Stomach (tissue), 4 donors: Measurements from ENCODE around the gene HLA-DMA.

ENCODE experiments used
- CTCF ChIP-seq, 7 experiments: fragments of 450-650 bp in 4 of 7; fragments of 200-600 bp in 3 of 7; sonication (generic) in 3 of 7; IDR thresholded peaks; one replicate each; pipeline ENCODE4 v1.5.1; 2016 to 2019; ENCODE audit warnings: antibody characterized with exemption in 7 of 7, control low read depth in 2 of 7, mild to moderate bottlenecking in 1 of 7
- EP300 ChIP-seq: sonication (generic); formaldehyde crosslinking; IDR thresholded peaks from one replicate; pipeline ENCODE4 v1.6.1; 2017; ENCODE audit warnings: antibody characterized with exemption
- POLR2A ChIP-seq, 4 donors: fragments of 450-650 bp; IDR thresholded peaks; one replicate each; pipeline ENCODE4 v1.6.1; 2016; ENCODE audit warnings: antibody characterized with exemption in 4 of 4, control low read depth in 2 of 4, mild to moderate bottlenecking in 1 of 4, moderate library complexity in 1 of 4
- POLR2AphosphoS5 ChIP-seq, 3 donors: sonication (generic); formaldehyde crosslinking; IDR thresholded peaks; one replicate each; pipeline ENCODE4 v1.6.1; 2016; ENCODE audit warnings: antibody characterized with exemption in 3 of 3

DNA sequence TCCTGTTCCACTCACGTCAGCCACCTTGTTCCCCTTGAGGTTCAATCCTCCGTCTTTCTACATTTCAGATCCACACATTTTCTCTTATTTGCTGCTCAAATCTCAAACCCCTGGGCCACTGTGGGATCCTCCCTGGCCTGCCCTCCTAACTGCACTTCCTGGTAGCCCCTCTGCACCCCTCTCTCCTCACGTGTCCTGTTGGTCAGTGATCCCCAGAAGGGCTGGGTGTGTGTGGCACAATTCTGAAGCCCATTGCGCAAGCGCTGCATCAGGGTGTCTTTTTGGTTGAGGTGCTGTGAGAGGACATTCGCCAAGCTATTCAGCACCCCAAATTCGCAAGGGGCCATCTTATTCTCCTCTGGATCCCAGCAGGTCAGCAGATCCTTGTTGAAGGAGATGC, 14.4 kb downstream of the HLA-DMA start:
- TF ChIP-seq EP300 (no peak), CTCF (IDR thresholded peaks at IDR 0.05) (no peak), POLR2AphosphoS5 (IDR thresholded peaks at IDR 0.05) (no peak), POLR2A (IDR thresholded peaks at IDR 0.05) (no peak)
